Measurements from ENCODE around the gene KRTAP10-6.

KRTAP10-6 gene

DNA sequence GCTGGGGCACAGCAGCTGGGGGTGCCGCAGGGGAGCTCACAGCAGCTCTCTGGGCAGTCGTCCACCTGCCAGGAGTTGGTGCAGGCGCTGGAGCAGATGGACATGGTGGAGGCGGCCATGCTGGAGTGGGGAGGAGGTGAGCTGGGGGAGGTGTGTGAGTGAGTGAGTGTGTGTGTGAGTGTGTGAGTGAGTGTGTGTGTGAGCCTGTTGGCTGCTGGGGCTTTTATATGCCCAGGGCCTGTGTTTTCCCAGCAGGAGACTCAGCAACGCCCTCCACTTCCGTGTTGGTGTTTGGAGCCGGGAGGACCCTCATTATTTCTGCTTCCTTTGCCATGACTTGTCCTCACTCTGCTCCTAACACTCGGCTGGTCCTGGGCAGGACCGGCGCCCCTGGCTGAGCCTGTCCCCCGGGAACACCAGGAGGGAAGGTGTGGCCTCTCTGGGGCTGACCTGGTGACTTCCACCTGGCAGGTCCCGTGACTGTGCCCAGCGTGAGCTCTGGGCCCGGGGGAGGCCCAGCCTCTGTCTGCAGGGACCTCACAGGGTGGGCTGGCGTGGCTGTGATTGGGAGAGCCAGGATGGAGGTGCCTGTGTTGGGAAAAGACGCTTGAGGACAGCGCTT, 40.9 kb downstream of the KRTAP10-6 start, which contains the start of gene KRTAP10-2:
TSS of gene KRTAP10-2 (minus strand) at position 166 of the 622 bp plus-strand sequence. CDS start at position 119, 47 bp downstream.
- no peak for TF ChIP-seq TCF12 (IDR thresholded peaks at IDR 0.05; ENCODE audit: low read depth)
- no peak for TF ChIP-seq EP300 (IDR thresholded peaks at IDR 0.05; ENCODE audit: borderline replicate concordance)
- no peak for TF ChIP-seq TAF1 (IDR thresholded peaks at IDR 0.05; ENCODE audit: low read depth)
- peak; percentile 60; the same call in 1 of the 2 replicates for TF ChIP-seq USF1 (IDR thresholded peaks at IDR 0.05)
- no peak for TF ChIP-seq EGR1 (IDR thresholded peaks at IDR 0.05)
- TF ChIP-seq, protein P1, sequence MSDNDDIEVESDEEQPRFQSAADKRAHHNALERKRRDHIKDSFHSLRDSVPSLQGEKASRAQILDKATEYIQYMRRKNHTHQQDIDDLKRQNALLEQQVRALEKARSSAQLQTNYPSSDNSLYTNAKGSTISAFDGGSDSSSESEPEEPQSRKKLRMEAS (IDR thresholded peaks at IDR 0.05): no peak

GRCh38 chr21:44550807-44551206, 41.5 kb downstream of the KRTAP10-6 start:
- TF ChIP-seq EP300 (IDR thresholded peaks at IDR 0.05; ENCODE audit: borderline replicate concordance) (no peak), EGR1 (IDR thresholded peaks at IDR 0.05) (no peak), NFIC (IDR thresholded peaks at IDR 0.05) (no peak), YY1 (IDR thresholded peaks at IDR 0.05; ENCODE audit: low read depth) (no peak), FOXM1 (IDR thresholded peaks at IDR 0.05; ENCODE audit: borderline replicate concordance, low read depth) (no peak), TCF12 (IDR thresholded peaks at IDR 0.05; ENCODE audit: low read depth) (no peak), RAD21 (IDR thresholded peaks at IDR 0.05; ENCODE audit: low read depth) (no peak), ZBTB7A (IDR thresholded peaks at IDR 0.05; ENCODE audit: low read depth) (no peak), CREB1 (IDR thresholded peaks at IDR 0.05; ENCODE audit: low read depth) (no peak), TAF1 (IDR thresholded peaks at IDR 0.05; ENCODE audit: low read depth) (no peak), USF1 (IDR thresholded peaks at IDR 0.05) (no peak), TEAD4 (IDR thresholded peaks at IDR 0.05) (no peak), CEBPB (IDR thresholded peaks at IDR 0.05) (no peak)
- TF ChIP-seq, protein P1 (IDR thresholded peaks at IDR 0.05): no peak
- TF ChIP-seq, protein P2, sequence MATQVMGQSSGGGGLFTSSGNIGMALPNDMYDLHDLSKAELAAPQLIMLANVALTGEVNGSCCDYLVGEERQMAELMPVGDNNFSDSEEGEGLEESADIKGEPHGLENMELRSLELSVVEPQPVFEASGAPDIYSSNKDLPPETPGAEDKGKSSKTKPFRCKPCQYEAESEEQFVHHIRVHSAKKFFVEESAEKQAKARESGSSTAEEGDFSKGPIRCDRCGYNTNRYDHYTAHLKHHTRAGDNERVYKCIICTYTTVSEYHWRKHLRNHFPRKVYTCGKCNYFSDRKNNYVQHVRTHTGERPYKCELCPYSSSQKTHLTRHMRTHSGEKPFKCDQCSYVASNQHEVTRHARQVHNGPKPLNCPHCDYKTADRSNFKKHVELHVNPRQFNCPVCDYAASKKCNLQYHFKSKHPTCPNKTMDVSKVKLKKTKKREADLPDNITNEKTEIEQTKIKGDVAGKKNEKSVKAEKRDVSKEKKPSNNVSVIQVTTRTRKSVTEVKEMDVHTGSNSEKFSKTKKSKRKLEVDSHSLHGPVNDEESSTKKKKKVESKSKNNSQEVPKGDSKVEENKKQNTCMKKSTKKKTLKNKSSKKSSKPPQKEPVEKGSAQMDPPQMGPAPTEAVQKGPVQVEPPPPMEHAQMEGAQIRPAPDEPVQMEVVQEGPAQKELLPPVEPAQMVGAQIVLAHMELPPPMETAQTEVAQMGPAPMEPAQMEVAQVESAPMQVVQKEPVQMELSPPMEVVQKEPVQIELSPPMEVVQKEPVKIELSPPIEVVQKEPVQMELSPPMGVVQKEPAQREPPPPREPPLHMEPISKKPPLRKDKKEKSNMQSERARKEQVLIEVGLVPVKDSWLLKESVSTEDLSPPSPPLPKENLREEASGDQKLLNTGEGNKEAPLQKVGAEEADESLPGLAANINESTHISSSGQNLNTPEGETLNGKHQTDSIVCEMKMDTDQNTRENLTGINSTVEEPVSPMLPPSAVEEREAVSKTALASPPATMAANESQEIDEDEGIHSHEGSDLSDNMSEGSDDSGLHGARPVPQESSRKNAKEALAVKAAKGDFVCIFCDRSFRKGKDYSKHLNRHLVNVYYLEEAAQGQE (IDR thresholded peaks at IDR 0.05; ENCODE audit: low read depth): no peak

GRCh38 chr21:44549525-44550211, 42.6 kb downstream of the KRTAP10-6 start:
- TF ChIP-seq NFIC (IDR thresholded peaks at IDR 0.05) (no peak), YY1 (IDR thresholded peaks at IDR 0.05; ENCODE audit: low read depth) (no peak), CEBPB (IDR thresholded peaks at IDR 0.05) (no peak), USF1 (IDR thresholded peaks at IDR 0.05) (no peak), EP300 (IDR thresholded peaks at IDR 0.05; ENCODE audit: borderline replicate concordance) (no peak), TAF1 (IDR thresholded peaks at IDR 0.05; ENCODE audit: low read depth) (no peak), FOXM1 (IDR thresholded peaks at IDR 0.05; ENCODE audit: borderline replicate concordance, low read depth) (no peak), RAD21 (IDR thresholded peaks at IDR 0.05; ENCODE audit: low read depth) (no peak), TEAD4 (IDR thresholded peaks at IDR 0.05) (no peak), CREB1 (IDR thresholded peaks at IDR 0.05; ENCODE audit: low read depth) (no peak), EGR1 (IDR thresholded peaks at IDR 0.05) (no peak), ZBTB7A (IDR thresholded peaks at IDR 0.05; ENCODE audit: low read depth) (no peak), TCF12 (IDR thresholded peaks at IDR 0.05; ENCODE audit: low read depth) (no peak)
- TF ChIP-seq, protein P2 (IDR thresholded peaks at IDR 0.05; ENCODE audit: low read depth): no peak
- TF ChIP-seq, protein P1 (IDR thresholded peaks at IDR 0.05): no peak

GRCh38 chr21:44548922-44549321, 43.4 kb downstream of the KRTAP10-6 start:
- TF ChIP-seq TAF1 (IDR thresholded peaks at IDR 0.05; ENCODE audit: low read depth) (no peak), TEAD4 (IDR thresholded peaks at IDR 0.05) (no peak), EGR1 (IDR thresholded peaks at IDR 0.05) (no peak), FOXM1 (IDR thresholded peaks at IDR 0.05; ENCODE audit: borderline replicate concordance, low read depth) (no peak), CEBPB (IDR thresholded peaks at IDR 0.05) (no peak), TCF12 (IDR thresholded peaks at IDR 0.05; ENCODE audit: low read depth) (no peak), CREB1 (IDR thresholded peaks at IDR 0.05; ENCODE audit: low read depth) (no peak), RAD21 (IDR thresholded peaks at IDR 0.05; ENCODE audit: low read depth) (no peak)
- TF ChIP-seq, protein P2 (IDR thresholded peaks at IDR 0.05; ENCODE audit: low read depth): no peak
- TF ChIP-seq, protein P1 (IDR thresholded peaks at IDR 0.05): no peak

All from Ishikawa (cell line).